NB4 (cell line): ENCODE results near the gene GSTP1.

Source experiments
- CTCF ChIP-seq: IDR thresholded peaks from one replicate; pipeline ENCODE4 v1.5.1; 2012; ENCODE audit warnings: low read depth, low read length
- MYC ChIP-seq: IDR thresholded peaks from 2 replicates; pipeline ENCODE4 v1.6.1; 2011; ENCODE audit warnings: low read depth, low read length
- POLR2A ChIP-seq: IDR thresholded peaks from 2 replicates; pipeline ENCODE4 v1.6.1; 2011; ENCODE audit warnings: mild to moderate bottlenecking; ENCODE audit not compliant: insufficient read length; ENCODE audit errors: extremely low read depth

DNA sequence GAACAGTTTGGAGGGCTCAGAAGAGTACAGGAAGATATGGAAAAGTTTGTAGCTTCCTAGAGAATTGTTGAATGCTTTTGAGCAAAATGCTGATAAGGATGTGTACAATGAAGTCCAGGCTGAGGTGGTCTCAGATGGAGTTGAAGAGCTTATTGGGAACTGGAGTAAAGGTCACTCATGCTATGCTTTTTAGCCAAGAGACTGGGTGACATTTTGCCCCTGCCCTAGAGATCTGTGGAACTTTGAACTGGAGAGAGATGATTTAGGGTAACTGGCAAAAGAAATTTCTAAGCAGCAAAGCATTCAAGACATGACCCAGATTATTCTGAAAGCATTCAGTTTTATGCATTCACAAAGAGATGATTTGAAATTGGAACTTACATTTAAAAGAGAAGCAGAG lies 32.5 kb upstream of the GSTP1 start:
- TF ChIP-seq CTCF: no peak
- no peak for TF ChIP-seq POLR2A
- TF ChIP-seq MYC: no peak
